ENCODE measurements around the gene RBMS3. TPM values are rescaled to one million over a fixed set of nuclear protein-coding genes. Genes with fewer than 3 reads are reported as not detected.

The RBMS3 gene
- total RNA-seq, 1 donor: 81.1 TPM

DNA sequence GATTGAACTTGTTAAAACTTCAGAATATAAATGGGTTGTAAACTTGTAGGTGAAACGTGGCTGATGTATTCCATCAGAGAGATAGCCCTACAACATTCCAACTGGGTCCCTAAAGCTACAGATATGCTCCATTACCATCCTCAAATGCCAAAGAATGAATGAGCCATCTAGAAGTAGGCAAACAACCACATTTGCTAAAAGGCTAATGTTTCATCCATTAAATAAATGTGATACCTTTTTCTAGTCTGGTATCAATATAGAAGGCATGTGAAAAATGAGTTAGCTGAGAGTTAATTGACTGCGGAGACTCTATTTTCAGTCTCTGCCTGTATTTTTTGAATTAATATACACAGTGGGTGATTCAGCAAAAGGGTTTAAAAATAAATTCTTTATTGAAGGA, 203.8 kb downstream of the RBMS3 start:
- Histone ChIP-seq H3K27ac (ENCODE audit: low read depth, low read length) (no peak overlapping the region), H3K27me3 (ENCODE audit: insufficient read depth, low read length) (no peaks in the 10 kb centered on the region), H2AFZ (ENCODE audit: low read length) (no peak overlapping the region), H3K4me3 (ENCODE audit: insufficient read depth, low read length) (no peak overlapping the region), H3K79me2 (ENCODE audit: insufficient read depth, low read length) (peaks cover 3% of the 10 kb centered on the region), H4K20me1 (ENCODE audit: insufficient read depth, low read length) (no peaks in the 10 kb centered on the region), H3K4me1 (ENCODE audit: insufficient read depth, low read length) (no peaks in the 10 kb centered on the region), H3K9me3 (ENCODE audit: low read depth, low read length) (no peaks in the 10 kb centered on the region), H3K4me2 (ENCODE audit: insufficient read depth, low read length) (no peak overlapping the region), H3K36me3 (ENCODE audit: insufficient read depth, low read length) (no peaks in the 10 kb centered on the region)
- no peak for TF ChIP-seq CTCF (IDR thresholded peaks at IDR 0.05; ENCODE audit: extremely low read depth, low read depth, low read length)
- no peak for DNase-seq (ENCODE audit: insufficient read length, low spot score, missing footprints)

DNA sequence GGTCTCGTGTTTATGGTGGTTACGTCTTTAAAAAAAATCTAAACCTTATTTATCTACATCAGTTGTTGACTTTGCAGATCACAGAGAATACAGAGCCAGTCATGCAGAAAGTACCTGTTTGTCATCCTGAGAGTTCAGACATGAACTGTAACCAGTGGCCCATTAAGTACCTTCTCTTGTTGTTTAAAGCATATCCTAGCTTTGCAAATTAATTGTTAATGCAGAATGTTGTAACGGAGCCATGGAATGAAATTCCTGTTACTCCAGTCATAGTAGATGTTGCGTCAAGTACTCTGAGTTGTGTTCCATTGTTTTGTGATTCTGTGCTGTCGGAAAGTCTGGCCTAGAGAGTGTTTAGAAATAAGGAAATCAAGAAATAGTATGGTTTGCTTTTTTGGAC, 205.2 kb downstream of the RBMS3 start:
- no peak for TF ChIP-seq CTCF (IDR thresholded peaks at IDR 0.05; ENCODE audit: extremely low read depth, low read depth, low read length)

GRCh38 chr3:29486917-29487316, 206.0 kb downstream of the RBMS3 start:
- Histone ChIP-seq H3K4me1 (ENCODE audit: insufficient read depth, low read length) (no peaks in the 10 kb centered on the region), H3K4me3 (ENCODE audit: insufficient read depth, low read length) (no peak overlapping the region), H3K27ac (ENCODE audit: low read depth, low read length) (no peak overlapping the region), H3K79me2 (ENCODE audit: insufficient read depth, low read length) (peaks cover 3% of the 10 kb centered on the region), H3K9me3 (ENCODE audit: low read depth, low read length) (no peaks in the 10 kb centered on the region), H3K4me2 (ENCODE audit: insufficient read depth, low read length) (no peak overlapping the region), H4K20me1 (ENCODE audit: insufficient read depth, low read length) (no peaks in the 10 kb centered on the region), H2AFZ (ENCODE audit: low read length) (no peak overlapping the region), H3K36me3 (ENCODE audit: insufficient read depth, low read length) (no peaks in the 10 kb centered on the region), H3K27me3 (ENCODE audit: insufficient read depth, low read length) (no peaks in the 10 kb centered on the region)
- no peak for TF ChIP-seq CTCF (IDR thresholded peaks at IDR 0.05; ENCODE audit: extremely low read depth, low read depth, low read length)
- no peak for DNase-seq (ENCODE audit: insufficient read length, low spot score, missing footprints)

More for the DNA sequence above, 205.2 kb downstream of the RBMS3 start:
- Histone ChIP-seq H3K4me3 (ENCODE audit: insufficient read depth, low read length) (no peak overlapping the region), H3K36me3 (ENCODE audit: insufficient read depth, low read length) (no peaks in the 10 kb centered on the region), H3K9me3 (ENCODE audit: low read depth, low read length) (no peaks in the 10 kb centered on the region), H3K79me2 (ENCODE audit: insufficient read depth, low read length) (peaks cover 3% of the 10 kb centered on the region), H3K4me2 (ENCODE audit: insufficient read depth, low read length) (no peak overlapping the region), H3K27me3 (ENCODE audit: insufficient read depth, low read length) (no peaks in the 10 kb centered on the region), H3K4me1 (ENCODE audit: insufficient read depth, low read length) (no peaks in the 10 kb centered on the region), H2AFZ (ENCODE audit: low read length) (no peak overlapping the region), H4K20me1 (ENCODE audit: insufficient read depth, low read length) (no peaks in the 10 kb centered on the region), H3K27ac (ENCODE audit: low read depth, low read length) (no peak overlapping the region)
- DNase-seq (ENCODE audit: insufficient read length, low spot score, missing footprints): no peak

GRCh38 chr3:29488922-29489321, 208.1 kb downstream of the RBMS3 start:
- H3K4me2 ChIP-seq (ENCODE audit: insufficient read depth, low read length): no peak overlapping the region
- no peaks in the 10 kb centered on the region for H3K4me1 ChIP-seq (ENCODE audit: insufficient read depth, low read length)
- H2AFZ ChIP-seq (ENCODE audit: low read length): no peak overlapping the region
- H3K36me3 ChIP-seq (ENCODE audit: insufficient read depth, low read length): no peaks in the 10 kb centered on the region
- no peak overlapping the region for H3K4me3 ChIP-seq (ENCODE audit: insufficient read depth, low read length)
- H3K79me2 ChIP-seq (ENCODE audit: insufficient read depth, low read length): peaks cover 3% of the 10 kb centered on the region
- H4K20me1 ChIP-seq (ENCODE audit: insufficient read depth, low read length): no peaks in the 10 kb centered on the region
- no peak for TF ChIP-seq CTCF (IDR thresholded peaks at IDR 0.05; ENCODE audit: extremely low read depth, low read depth, low read length)
- no peak for DNase-seq (ENCODE audit: insufficient read length, low spot score, missing footprints)
- no peak overlapping the region for H3K27ac ChIP-seq (ENCODE audit: low read depth, low read length)
- H3K27me3 ChIP-seq (ENCODE audit: insufficient read depth, low read length): no peaks in the 10 kb centered on the region
- H3K9me3 ChIP-seq (ENCODE audit: low read depth, low read length): no peaks in the 10 kb centered on the region

Measured in osteoblast (primary cell).